Astrocyte (in vitro differentiated cells and primary cell): Measurements from ENCODE around the gene PSORS1C1. TPM values are rescaled to one million over a fixed set of nuclear protein-coding genes. Genes with fewer than 3 reads are reported as not detected.

Experiments
- DNase-seq: peaks from one replicate; pipeline ENCODE4 v3.0.0-alpha.2; 2010; ENCODE audit warnings: low read depth
- FAIRE-seq: peaks from 2 replicates; lab custom pipeline; 2011; peaks lifted over from hg19 to GRCh38; lab: Jason Lieb, UNC
- H2AFZ ChIP-seq: 2 replicates; pipeline ENCODE4 v1.6.0; 2012; ENCODE audit warnings: low read depth, low read length, inconsistent platforms
- H3K27ac ChIP-seq: 2 replicates; pipeline ENCODE4 v1.5.1; 2011; ENCODE audit warnings: low read depth, low read length, inconsistent platforms
- H3K27me3 ChIP-seq: 2 replicates; pipeline ENCODE4 v1.6.0; 2011; ENCODE audit warnings: low read length, inconsistent platforms; ENCODE audit not compliant: insufficient read depth
- H3K36me3 ChIP-seq: 2 replicates; pipeline ENCODE4 v1.5.1; 2011; ENCODE audit warnings: low read length, inconsistent platforms; ENCODE audit not compliant: insufficient read depth
- H3K4me1 ChIP-seq: 2 replicates; pipeline ENCODE4 v1.5.1; 2011; ENCODE audit warnings: low read length, inconsistent platforms; ENCODE audit not compliant: insufficient read depth
- H3K4me2 ChIP-seq: 2 replicates; pipeline ENCODE4 v1.6.0; 2012; ENCODE audit warnings: low read length, inconsistent platforms
- H3K4me3 ChIP-seq: 2 replicates; pipeline ENCODE4 v1.5.1; 2011; ENCODE audit warnings: low read depth, mild to moderate bottlenecking, low read length, inconsistent platforms; ENCODE audit not compliant: insufficient read depth
- H3K79me2 ChIP-seq: 2 replicates; pipeline ENCODE4 v1.6.0; 2012; ENCODE audit warnings: mild to moderate bottlenecking, low read length, inconsistent platforms; ENCODE audit not compliant: insufficient read depth
- H3K9ac ChIP-seq: 2 replicates; pipeline ENCODE4 v1.6.0; 2012; ENCODE audit warnings: mild to moderate bottlenecking, low read length, inconsistent platforms
- H3K9me3 ChIP-seq: 2 replicates; pipeline ENCODE4 v1.5.1; 2012; ENCODE audit warnings: low read depth, mild to moderate bottlenecking, low read length, inconsistent platforms; ENCODE audit not compliant: insufficient read depth
- H4K20me1 ChIP-seq: 2 replicates; pipeline ENCODE4 v1.6.0; 2012; ENCODE audit warnings: low read length, inconsistent platforms; ENCODE audit not compliant: insufficient read depth
- H3K27ac Mint-ChIP-seq: one replicate; pipeline ENCODE4 v1.8.0; 2021; ENCODE audit warnings: mild to moderate bottlenecking, mixed read lengths; ENCODE audit not compliant: unreplicated experiment
- H3K27me3 Mint-ChIP-seq: one replicate; pipeline ENCODE4 v1.8.0; 2021; ENCODE audit warnings: low read depth, mixed read lengths; ENCODE audit not compliant: unreplicated experiment
- H3K36me3 Mint-ChIP-seq: one replicate; pipeline ENCODE4 v1.8.0; 2021; ENCODE audit warnings: low read depth, mixed read lengths; ENCODE audit not compliant: unreplicated experiment
- H3K4me1 Mint-ChIP-seq: one replicate; pipeline ENCODE4 v1.8.0; 2021; ENCODE audit warnings: low read depth, mixed read lengths; ENCODE audit not compliant: unreplicated experiment
- H3K4me3 Mint-ChIP-seq: one replicate; pipeline ENCODE4 v1.8.0; 2021; ENCODE audit warnings: mild to moderate bottlenecking, moderate library complexity, mixed read lengths; ENCODE audit not compliant: unreplicated experiment
- H3K9me3 Mint-ChIP-seq: one replicate; pipeline ENCODE4 v1.8.0; 2021; ENCODE audit warnings: mild to moderate bottlenecking, mixed read lengths; ENCODE audit not compliant: unreplicated experiment
- EZH2 ChIP-seq: IDR thresholded peaks from 2 replicates; pipeline ENCODE4 v1.6.1; 2012; ENCODE audit warnings: mild to moderate bottlenecking, low read length, inconsistent platforms; ENCODE audit not compliant: insufficient read depth
- total RNA-seq: library from RNA; stranded (reverse); gene quantifications from 2 replicates; pipeline ENCODE4 v1.2.1, GENCODE V29; 2021
- TF ChIP-seq, protein P1 (sequence below): IDR thresholded peaks from 2 replicates; pipeline ENCODE4 v1.5.1; 2011; ENCODE audit warnings: low read depth, mild to moderate bottlenecking, inconsistent platforms, low read length, moderate library complexity; ENCODE audit not compliant: insufficient read depth

Gene PSORS1C1
- total RNA-seq, 1 donor from 2014 or later, result 9.2 TPM

DNA sequence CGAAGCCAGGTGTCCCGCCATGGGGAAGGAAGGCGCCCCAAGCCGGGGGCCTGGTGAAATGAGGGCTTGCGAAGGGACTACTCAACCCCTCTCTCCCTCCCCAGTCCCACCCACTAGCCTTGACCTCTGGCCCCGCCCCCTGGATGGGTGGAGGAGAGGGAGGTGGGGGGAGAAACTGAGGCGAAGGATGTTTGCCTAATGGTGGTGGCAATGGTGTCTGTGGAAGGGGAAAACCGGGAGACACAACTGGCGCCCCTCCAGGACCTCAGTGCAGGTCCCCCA lies 55.9 kb downstream of the PSORS1C1 start, which contains the start of gene POU5F1:
Gene POU5F1 (minus strand): TSS at position 83 of the 282 bp plus-strand sequence. CDS start 62 bp downstream, at position 21.
- no peaks in the 10 kb centered on the region for H3K36me3 ChIP-seq
- H3K4me2 ChIP-seq, result no peak within 1 kb of the TSS
- no peak for FAIRE-seq
- peaks cover 2% of the 10 kb centered on the region for H3K36me3 Mint-ChIP-seq
- H3K27me3 ChIP-seq, result no peaks in the 10 kb centered on the region
- no peaks in the 10 kb centered on the region for H4K20me1 ChIP-seq
- no peak within 1 kb of the TSS for H3K27ac Mint-ChIP-seq
- H3K9ac ChIP-seq, result no peak within 1 kb of the TSS
- no peak for TF ChIP-seq EZH2
- TF ChIP-seq, protein P1, sequence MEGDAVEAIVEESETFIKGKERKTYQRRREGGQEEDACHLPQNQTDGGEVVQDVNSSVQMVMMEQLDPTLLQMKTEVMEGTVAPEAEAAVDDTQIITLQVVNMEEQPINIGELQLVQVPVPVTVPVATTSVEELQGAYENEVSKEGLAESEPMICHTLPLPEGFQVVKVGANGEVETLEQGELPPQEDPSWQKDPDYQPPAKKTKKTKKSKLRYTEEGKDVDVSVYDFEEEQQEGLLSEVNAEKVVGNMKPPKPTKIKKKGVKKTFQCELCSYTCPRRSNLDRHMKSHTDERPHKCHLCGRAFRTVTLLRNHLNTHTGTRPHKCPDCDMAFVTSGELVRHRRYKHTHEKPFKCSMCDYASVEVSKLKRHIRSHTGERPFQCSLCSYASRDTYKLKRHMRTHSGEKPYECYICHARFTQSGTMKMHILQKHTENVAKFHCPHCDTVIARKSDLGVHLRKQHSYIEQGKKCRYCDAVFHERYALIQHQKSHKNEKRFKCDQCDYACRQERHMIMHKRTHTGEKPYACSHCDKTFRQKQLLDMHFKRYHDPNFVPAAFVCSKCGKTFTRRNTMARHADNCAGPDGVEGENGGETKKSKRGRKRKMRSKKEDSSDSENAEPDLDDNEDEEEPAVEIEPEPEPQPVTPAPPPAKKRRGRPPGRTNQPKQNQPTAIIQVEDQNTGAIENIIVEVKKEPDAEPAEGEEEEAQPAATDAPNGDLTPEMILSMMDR, result no peak
- peaks cover 24% of the 10 kb centered on the region for H3K27me3 Mint-ChIP-seq
- no peak within 1 kb of the TSS for H3K4me3 Mint-ChIP-seq
- H3K27ac ChIP-seq, result no peak within 1 kb of the TSS
- H3K4me1 Mint-ChIP-seq, result peaks cover 9% of the 10 kb centered on the region
- H3K79me2 ChIP-seq, result no peaks in the 10 kb centered on the region
- no peaks in the 10 kb centered on the region for H3K9me3 ChIP-seq
- H3K9me3 Mint-ChIP-seq, result no peaks in the 10 kb centered on the region
- H3K4me1 ChIP-seq, result no peaks in the 10 kb centered on the region
- DNase-seq, result no peak
- H3K4me3 ChIP-seq, result no peak within 1 kb of the TSS
- H2AFZ ChIP-seq, result no peak within 1 kb of the TSS

DNA sequence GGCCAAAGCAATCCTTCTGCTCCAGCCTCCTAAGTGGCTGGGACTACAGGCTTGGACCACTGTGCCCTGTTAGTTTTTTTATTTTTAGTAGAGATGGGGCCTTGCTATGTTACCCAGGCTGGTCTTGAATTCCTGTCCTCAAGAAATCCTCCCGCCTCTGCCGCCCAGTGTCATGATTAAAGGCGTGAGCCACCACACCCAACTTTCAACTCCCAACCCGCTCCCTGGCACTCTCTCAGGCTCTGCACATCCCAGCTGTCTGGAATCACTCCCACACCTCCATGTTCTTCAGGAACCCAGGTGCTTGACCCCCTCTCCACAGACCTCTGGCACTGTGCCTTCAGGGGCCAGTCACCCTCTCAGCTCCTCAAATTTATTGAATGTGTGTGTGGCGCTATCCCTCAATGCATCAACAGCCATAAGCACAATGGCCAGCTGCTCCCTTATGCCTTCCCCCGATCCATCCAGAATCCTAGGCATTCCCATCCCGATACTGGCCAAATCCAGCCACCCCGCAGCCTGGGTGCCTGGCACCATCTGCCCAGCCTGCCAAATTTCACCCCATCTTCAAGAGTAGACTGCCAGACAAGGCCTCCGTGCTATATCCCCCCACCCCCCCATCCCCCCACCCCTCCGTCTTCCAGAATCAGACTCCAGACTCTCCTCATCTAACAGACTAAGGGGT lies 56.5 kb downstream of the PSORS1C1 start:
- H4K20me1 ChIP-seq, result no peaks in the 10 kb centered on the region
- Mint-ChIP-seq H3K9me3 (no peaks in the 10 kb centered on the region), H3K27me3 (peaks cover 21% of the 10 kb centered on the region), H3K36me3 (peaks cover 2% of the 10 kb centered on the region), H3K27ac (no peak overlapping the region), H3K4me1 (peaks cover 15% of the 10 kb centered on the region), H3K4me3 (no peak overlapping the region)
- no peak overlapping the region for H3K27ac ChIP-seq
- H3K79me2 ChIP-seq, result no peaks in the 10 kb centered on the region
- TF ChIP-seq, protein P1, result no peak
- no peaks in the 10 kb centered on the region for H3K27me3 ChIP-seq
- H3K4me3 ChIP-seq, result no peak overlapping the region
- no peak for FAIRE-seq
- H3K4me1 ChIP-seq, result no peaks in the 10 kb centered on the region
- no peak for DNase-seq
- H3K4me2 ChIP-seq, result no peak overlapping the region
- H2AFZ ChIP-seq, result no peak overlapping the region
- no peak overlapping the region for H3K9ac ChIP-seq
- no peaks in the 10 kb centered on the region for H3K9me3 ChIP-seq
- no peaks in the 10 kb centered on the region for H3K36me3 ChIP-seq
